ENCODE measurements around the gene USP4. TPM values are rescaled to one million over a fixed set of nuclear protein-coding genes. Genes with fewer than 3 reads are reported as not detected.

Gene USP4
- total RNA-seq, result 18.3 TPM

- H3K4me1 ChIP-seq (ENCODE audit: control insufficient read depth in 3 of 3, insufficient read depth in 3 of 3, low read length in 3 of 3), result peaks cover 6 to 23% (median 12%) of the 10 kb centered on the region in 3 donors
- peak within 1 kb of the TSS; percentile 86 for H3K27ac ChIP-seq (ENCODE audit: low read depth, low read length)
- H3K9ac ChIP-seq (ENCODE audit: low read depth in 1 of 3, low read length in 3 of 3), result peak within 1 kb of the TSS; percentile 73 to 89 (median 84)
- H3K27me3 ChIP-seq (ENCODE audit: control insufficient read depth in 3 of 3, insufficient read depth in 3 of 3, low read length in 3 of 3), result no peaks in the 10 kb centered on the region
- peaks cover 1 to 9% (median 4%) of the 10 kb centered on the region in 3 donors for H3K36me3 ChIP-seq (ENCODE audit: control insufficient read depth in 3 of 3, insufficient read depth in 3 of 3, low read length in 3 of 3)
- peak within 1 kb of the TSS; percentile 83 to 91 (median 84) for H3K4me3 ChIP-seq (ENCODE audit: low read length in 3 of 3)
- no peaks in the 10 kb centered on the region for H3K9me3 ChIP-seq (ENCODE audit: control insufficient read depth in 3 of 3, low read length in 3 of 3)
Measured at GRCh38 chr3:49339941-49340800, at the start of gene USP4. USP4 (minus strand) TSS chr3:49340053; CDS start chr3:49340024, 29 bp downstream.

- H3K36me3 ChIP-seq (ENCODE audit: control insufficient read depth in 3 of 3, insufficient read depth in 3 of 3, low read length in 3 of 3), result peaks cover 0 to 2% (median 0%) of the 10 kb centered on the region in 3 donors
- H3K27ac ChIP-seq (ENCODE audit: low read depth, low read length), result no peak overlapping the region
- no peaks in the 10 kb centered on the region for H3K9me3 ChIP-seq (ENCODE audit: control insufficient read depth in 3 of 3, low read length in 3 of 3)
- no peak overlapping the region for H3K4me3 ChIP-seq (ENCODE audit: low read length in 3 of 3)
- H3K4me1 ChIP-seq (ENCODE audit: control insufficient read depth in 3 of 3, insufficient read depth in 3 of 3, low read length in 3 of 3), result peaks cover 9 to 17% (median 14%) of the 10 kb centered on the region in 3 donors
- H3K27me3 ChIP-seq (ENCODE audit: control insufficient read depth in 3 of 3, insufficient read depth in 3 of 3, low read length in 3 of 3), result no peaks in the 10 kb centered on the region
- H3K9ac ChIP-seq (ENCODE audit: low read depth in 1 of 3, low read length in 3 of 3), result no peak overlapping the region
Measured at GRCh38 chr3:49389297-49389696, 49.4 kb upstream of the USP4 start.

GRCh38 chr3:49388289-49388820 is 48.5 kb upstream of the USP4 start:
- Histone ChIP-seq H3K36me3 (ENCODE audit: control insufficient read depth in 3 of 3, insufficient read depth in 3 of 3, low read length in 3 of 3) (peaks cover 0 to 2% (median 0%) of the 10 kb centered on the region in 3 donors), H3K9me3 (ENCODE audit: control insufficient read depth in 3 of 3, low read length in 3 of 3) (no peaks in the 10 kb centered on the region), H3K9ac (ENCODE audit: low read depth in 1 of 3, low read length in 3 of 3) (no peak overlapping the region), H3K4me3 (ENCODE audit: low read length in 3 of 3) (no peak overlapping the region), H3K27ac (ENCODE audit: low read depth, low read length) (no peak overlapping the region), H3K4me1 (ENCODE audit: control insufficient read depth in 3 of 3, insufficient read depth in 3 of 3, low read length in 3 of 3) (peaks cover 12 to 17% (median 14%) of the 10 kb centered on the region in 3 donors), H3K27me3 (ENCODE audit: control insufficient read depth in 3 of 3, insufficient read depth in 3 of 3, low read length in 3 of 3) (no peaks in the 10 kb centered on the region)

- Histone ChIP-seq H3K27ac (ENCODE audit: low read depth, low read length) (no peak overlapping the region), H3K4me1 (ENCODE audit: control insufficient read depth in 3 of 3, insufficient read depth in 3 of 3, low read length in 3 of 3) (peaks cover 10 to 17% (median 14%) of the 10 kb centered on the region in 3 donors), H3K9me3 (ENCODE audit: control insufficient read depth in 3 of 3, low read length in 3 of 3) (no peaks in the 10 kb centered on the region), H3K27me3 (ENCODE audit: control insufficient read depth in 3 of 3, insufficient read depth in 3 of 3, low read length in 3 of 3) (no peaks in the 10 kb centered on the region), H3K4me3 (ENCODE audit: low read length in 3 of 3) (no peak overlapping the region), H3K36me3 (ENCODE audit: control insufficient read depth in 3 of 3, insufficient read depth in 3 of 3, low read length in 3 of 3) (peaks cover 0 to 2% (median 0%) of the 10 kb centered on the region in 3 donors), H3K9ac (ENCODE audit: low read depth in 1 of 3, low read length in 3 of 3) (no peak overlapping the region)
Measured at GRCh38 chr3:49387721-49388120, 47.9 kb upstream of the USP4 start.

GRCh38 chr3:49386056-49386756 is 46.4 kb upstream of the USP4 start:
- Histone ChIP-seq H3K27me3 (ENCODE audit: control insufficient read depth in 3 of 3, insufficient read depth in 3 of 3, low read length in 3 of 3) (no peaks in the 10 kb centered on the region), H3K9me3 (ENCODE audit: control insufficient read depth in 3 of 3, low read length in 3 of 3) (no peaks in the 10 kb centered on the region), H3K4me3 (ENCODE audit: low read length in 3 of 3) (no peak overlapping the region), H3K27ac (ENCODE audit: low read depth, low read length) (peak overlapping the region; percentile 30), H3K4me1 (ENCODE audit: control insufficient read depth in 3 of 3, insufficient read depth in 3 of 3, low read length in 3 of 3) (peaks cover 10 to 17% (median 14%) of the 10 kb centered on the region in 3 donors), H3K9ac (ENCODE audit: low read depth in 1 of 3, low read length in 3 of 3) (no peak overlapping the region), H3K36me3 (ENCODE audit: control insufficient read depth in 3 of 3, insufficient read depth in 3 of 3, low read length in 3 of 3) (peaks cover 0 to 2% (median 0%) of the 10 kb centered on the region in 3 donors)

GRCh38 chr3:49385617-49386016 is 45.8 kb upstream of the USP4 start:
- H3K27ac ChIP-seq (ENCODE audit: low read depth, low read length), result no peak overlapping the region
- peaks cover 0 to 2% (median 0%) of the 10 kb centered on the region in 3 donors for H3K36me3 ChIP-seq (ENCODE audit: control insufficient read depth in 3 of 3, insufficient read depth in 3 of 3, low read length in 3 of 3)
- peaks cover 10 to 17% (median 14%) of the 10 kb centered on the region in 3 donors for H3K4me1 ChIP-seq (ENCODE audit: control insufficient read depth in 3 of 3, insufficient read depth in 3 of 3, low read length in 3 of 3)

GRCh38 chr3:49383387-49383786 is 43.5 kb upstream of the USP4 start:
- H3K4me1 ChIP-seq (ENCODE audit: control insufficient read depth in 3 of 3, insufficient read depth in 3 of 3, low read length in 3 of 3), result peaks cover 8 to 16% (median 10%) of the 10 kb centered on the region in 3 donors

More at GRCh38 chr3:49385617-49386016, 45.8 kb upstream of the USP4 start:
- Histone ChIP-seq H3K4me3 (ENCODE audit: low read length in 3 of 3) (no peak overlapping the region), H3K9me3 (ENCODE audit: control insufficient read depth in 3 of 3, low read length in 3 of 3) (no peaks in the 10 kb centered on the region), H3K9ac (ENCODE audit: low read depth in 1 of 3, low read length in 3 of 3) (no peak overlapping the region), H3K27me3 (ENCODE audit: control insufficient read depth in 3 of 3, insufficient read depth in 3 of 3, low read length in 3 of 3) (no peaks in the 10 kb centered on the region)

GRCh38 chr3:49378249-49378895 is 38.5 kb upstream of the USP4 start:
- Histone ChIP-seq H3K36me3 (ENCODE audit: control insufficient read depth in 3 of 3, insufficient read depth in 3 of 3, low read length in 3 of 3) (peaks cover 15 to 20% (median 16%) of the 10 kb centered on the region in 3 donors), H3K9me3 (ENCODE audit: control insufficient read depth in 3 of 3, low read length in 3 of 3) (peaks cover 0 to 5% (median 0%) of the 10 kb centered on the region in 3 donors), H3K27me3 (ENCODE audit: control insufficient read depth in 3 of 3, insufficient read depth in 3 of 3, low read length in 3 of 3) (no peaks in the 10 kb centered on the region), H3K4me3 (ENCODE audit: low read length in 3 of 3) (peak overlapping the region in 1 of 3 donors; percentile 6), H3K4me1 (ENCODE audit: control insufficient read depth in 3 of 3, insufficient read depth in 3 of 3, low read length in 3 of 3) (peaks cover 4 to 9% (median 5%) of the 10 kb centered on the region in 3 donors), H3K9ac (ENCODE audit: low read depth in 1 of 3, low read length in 3 of 3) (no peak overlapping the region), H3K27ac (ENCODE audit: low read depth, low read length) (no peak overlapping the region)

More at GRCh38 chr3:49383387-49383786, 43.5 kb upstream of the USP4 start:
- peaks cover 0 to 2% (median 0%) of the 10 kb centered on the region in 3 donors for H3K36me3 ChIP-seq (ENCODE audit: control insufficient read depth in 3 of 3, insufficient read depth in 3 of 3, low read length in 3 of 3)
- no peak overlapping the region for H3K9ac ChIP-seq (ENCODE audit: low read depth in 1 of 3, low read length in 3 of 3)
- no peaks in the 10 kb centered on the region for H3K27me3 ChIP-seq (ENCODE audit: control insufficient read depth in 3 of 3, insufficient read depth in 3 of 3, low read length in 3 of 3)
- no peak overlapping the region for H3K27ac ChIP-seq (ENCODE audit: low read depth, low read length)
- H3K4me3 ChIP-seq (ENCODE audit: low read length in 3 of 3), result no peak overlapping the region
- peaks cover 0 to 3% (median 0%) of the 10 kb centered on the region in 3 donors for H3K9me3 ChIP-seq (ENCODE audit: control insufficient read depth in 3 of 3, low read length in 3 of 3)

- Histone ChIP-seq H3K9me3 (ENCODE audit: control insufficient read depth in 3 of 3, low read length in 3 of 3) (peaks cover 0 to 5% (median 0%) of the 10 kb centered on the region in 3 donors), H3K4me1 (ENCODE audit: control insufficient read depth in 3 of 3, insufficient read depth in 3 of 3, low read length in 3 of 3) (peaks cover 4 to 9% (median 5%) of the 10 kb centered on the region in 3 donors), H3K27me3 (ENCODE audit: control insufficient read depth in 3 of 3, insufficient read depth in 3 of 3, low read length in 3 of 3) (no peaks in the 10 kb centered on the region), H3K4me3 (ENCODE audit: low read length in 3 of 3) (no peak overlapping the region), H3K9ac (ENCODE audit: low read depth in 1 of 3, low read length in 3 of 3) (no peak overlapping the region), H3K27ac (ENCODE audit: low read depth, low read length) (no peak overlapping the region), H3K36me3 (ENCODE audit: control insufficient read depth in 3 of 3, insufficient read depth in 3 of 3, low read length in 3 of 3) (peaks cover 21 to 27% (median 22%) of the 10 kb centered on the region in 3 donors)
Measured at GRCh38 chr3:49377483-49377882, 37.6 kb upstream of the USP4 start.

All from skeletal muscle tissue (tissue), 4 donors.